Stimulated activated CD4-positive, alpha-beta T cell treated with anti-CD3 and anti-CD28 coated beads, TNF-alpha, amount 100 ng/mL, for 1 hour (primary cell): ENCODE results near the gene TMEM270.
"Not testable (repeated sequence)": the region's sequence is repeated elsewhere in the genome, so short reads cannot be mapped to it uniquely, and the experiment has no call there.

ENCODE experiments used
- DNase-seq, 3 donors: peaks; one replicate each; pipeline ENCODE4 v3.0.0-alpha.2; 2020; ENCODE audit warnings: low read depth in 3 of 3, low spot score in 1 of 3

TMEM270 gene

DNA sequence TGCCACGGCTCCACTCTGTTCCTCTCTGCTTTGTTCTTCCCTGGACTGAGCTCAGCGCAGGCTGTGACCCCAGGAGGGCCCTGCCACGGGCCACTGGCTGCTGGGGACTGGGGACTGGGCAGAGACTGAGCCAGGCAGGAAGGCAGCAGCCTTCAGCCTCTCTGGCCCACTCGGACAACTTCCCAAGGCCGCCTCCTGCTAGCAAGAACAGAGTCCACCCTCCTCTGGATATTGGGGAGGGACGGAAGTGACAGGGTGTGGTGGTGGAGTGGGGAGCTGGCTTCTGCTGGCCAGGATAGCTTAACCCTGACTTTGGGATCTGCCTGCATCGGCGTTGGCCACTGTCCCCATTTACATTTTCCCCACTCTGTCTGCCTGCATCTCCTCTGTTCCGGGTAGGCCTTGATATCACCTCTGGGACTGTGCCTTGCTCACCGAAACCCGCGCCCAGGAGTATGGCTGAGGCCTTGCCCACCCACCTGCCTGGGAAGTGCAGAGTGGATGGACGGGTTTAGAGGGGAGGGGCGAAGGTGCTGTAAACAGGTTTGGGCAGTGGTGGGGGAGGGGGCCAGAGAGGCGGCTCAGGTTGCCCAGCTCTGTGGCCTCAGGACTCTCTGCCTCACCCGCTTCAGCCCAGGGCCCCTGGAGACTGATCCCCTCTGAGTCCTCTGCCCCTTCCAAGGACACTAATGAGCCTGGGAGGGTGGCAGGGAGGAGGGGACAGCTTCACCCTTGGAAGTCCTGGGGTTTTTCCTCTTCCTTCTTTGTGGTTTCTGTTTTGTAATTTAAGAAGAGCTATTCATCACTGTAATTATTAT lies 28.9 kb upstream of the TMEM270 start:
- no peak for DNase-seq

DNA sequence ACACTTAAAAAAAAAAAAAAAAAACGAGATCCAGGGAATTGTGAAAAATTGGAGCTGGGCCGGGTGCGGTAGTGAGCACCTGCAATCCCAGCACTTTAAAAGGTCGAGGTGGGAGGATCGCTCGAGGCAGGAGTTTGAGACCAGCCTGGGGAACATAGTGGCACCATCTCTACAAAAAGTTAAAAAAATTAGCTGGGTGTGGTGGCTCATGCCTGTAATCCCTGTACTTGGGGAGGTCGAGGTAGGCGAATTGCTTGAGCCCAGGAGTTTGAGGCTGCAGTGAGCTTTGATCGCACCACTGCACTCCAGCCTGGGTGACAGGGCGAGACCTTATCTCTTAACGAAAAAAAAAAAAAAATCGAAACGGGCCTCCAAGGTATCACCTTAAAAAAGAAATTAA lies 28.2 kb upstream of the TMEM270 start:
- no peak for DNase-seq

DNA sequence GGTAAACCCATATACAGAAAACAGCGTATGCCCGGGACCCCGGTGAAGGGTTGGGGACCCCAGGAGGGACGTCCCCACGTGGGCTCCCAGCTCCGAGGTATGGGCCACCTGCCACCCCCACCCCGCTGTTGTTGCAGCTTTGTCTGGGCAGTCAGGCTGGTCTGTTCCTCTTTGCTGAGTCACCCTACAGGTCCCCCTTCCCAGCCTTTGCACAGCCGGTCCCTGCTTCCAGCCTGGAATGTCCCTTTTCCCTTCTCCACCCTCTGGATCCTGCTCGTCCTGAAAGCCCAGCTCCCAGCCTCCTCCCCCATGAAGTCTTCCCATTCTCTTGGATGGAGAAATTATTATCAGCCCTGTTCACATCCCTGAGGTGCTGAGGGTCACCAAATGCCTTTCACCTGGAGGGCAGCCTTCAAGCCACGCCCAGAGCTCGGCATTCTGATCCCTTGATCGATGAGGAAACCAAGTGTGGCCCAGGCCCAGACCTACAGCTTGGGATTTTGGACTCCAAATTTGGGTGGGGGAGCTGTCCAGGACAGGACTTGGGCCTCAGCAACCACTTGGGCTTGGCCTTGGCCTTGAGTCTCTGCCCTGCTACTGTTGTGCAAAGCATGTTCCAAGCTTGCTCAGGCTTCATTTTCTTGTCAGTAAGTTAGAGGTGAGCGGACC lies 27.6 kb upstream of the TMEM270 start:
- DNase-seq: no peak

DNA sequence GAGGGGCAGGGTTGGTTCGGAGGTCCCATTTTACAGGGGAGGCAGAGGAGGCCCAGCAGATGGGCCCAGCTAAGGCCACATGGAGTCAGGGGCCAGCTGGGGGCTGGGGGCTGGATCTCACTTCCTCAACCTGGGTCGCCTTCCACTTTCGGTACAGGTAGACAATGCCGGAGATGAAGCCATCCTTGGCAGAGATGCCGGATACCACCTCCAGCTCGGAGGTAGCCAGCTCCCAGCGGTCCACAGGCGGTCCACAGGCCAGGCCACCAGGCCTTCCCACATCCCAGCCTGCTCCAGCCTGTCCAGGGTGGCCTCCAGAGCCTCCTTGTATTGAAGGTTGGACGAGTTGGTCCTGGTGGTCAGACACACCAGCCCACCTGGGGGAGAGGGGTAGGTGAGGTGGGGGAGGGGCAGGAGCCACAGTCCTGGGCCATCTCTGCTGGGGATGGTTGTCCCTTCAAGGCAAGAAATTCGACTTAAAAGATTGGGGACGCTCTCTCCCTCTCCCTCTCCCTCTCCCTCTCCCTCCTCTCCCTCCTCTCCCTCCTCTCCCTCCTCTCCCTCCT lies 26.2 kb upstream of the TMEM270 start:
- no peak for DNase-seq

DNA sequence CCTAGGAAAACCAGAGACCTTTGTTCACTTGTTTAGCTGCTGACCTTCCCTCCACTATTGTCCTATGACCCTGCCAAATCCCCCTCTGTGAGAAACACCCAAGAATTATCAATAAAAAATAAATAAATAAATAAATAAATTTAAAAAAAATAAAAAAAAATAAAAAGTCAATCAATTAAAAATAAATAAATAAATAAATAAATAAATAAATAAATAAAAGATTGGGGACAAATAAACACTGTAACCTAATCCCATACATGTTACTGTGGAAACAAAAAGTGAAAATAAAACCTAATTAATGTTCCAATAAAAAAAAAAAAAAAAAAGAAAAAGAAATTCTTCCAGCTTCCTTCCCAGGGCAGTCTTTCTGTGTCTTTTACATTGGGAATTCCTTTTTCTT lies 23.8 kb upstream of the TMEM270 start:
- DNase-seq: not testable (repeated sequence)

DNA sequence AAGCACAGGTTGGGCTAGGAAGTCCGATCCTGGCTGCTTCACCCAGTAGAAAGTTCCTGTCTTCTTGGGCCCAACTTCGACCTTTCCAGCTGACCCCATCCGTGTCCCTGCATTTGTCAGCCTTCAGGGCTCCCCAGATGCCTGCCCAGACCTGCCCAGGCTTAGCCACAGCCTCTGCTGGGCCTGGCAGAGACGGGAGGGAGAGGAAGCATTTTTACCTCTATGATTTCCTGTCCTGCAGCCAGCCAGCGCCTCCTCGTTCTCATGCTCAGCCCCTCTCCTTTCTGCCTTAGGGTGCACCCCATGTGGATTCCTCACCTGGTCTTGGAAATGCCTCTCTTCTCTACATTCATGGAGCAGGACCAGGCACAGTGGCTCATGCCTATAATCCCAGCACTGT lies 22.3 kb upstream of the TMEM270 start:
- DNase-seq: no peak

DNA sequence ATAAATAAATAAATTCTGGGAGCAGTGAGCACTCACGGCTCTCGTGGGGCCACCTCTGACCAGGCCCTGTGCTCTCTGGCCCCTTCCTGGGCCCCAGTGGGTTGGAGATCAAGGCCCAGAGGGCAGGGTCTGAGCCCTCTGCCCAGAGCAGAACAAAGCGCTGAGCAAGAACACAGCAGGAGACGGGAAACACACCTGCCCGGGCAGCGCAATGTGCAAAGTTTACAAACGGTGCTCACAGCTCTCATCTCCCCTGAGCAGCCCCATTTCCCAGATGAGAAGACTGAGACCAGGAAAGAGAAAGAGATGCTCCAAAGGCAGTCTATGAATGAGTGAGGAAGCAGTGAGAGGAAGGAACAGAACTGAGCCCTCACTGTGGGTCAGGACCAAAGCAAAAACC lies 21.7 kb upstream of the TMEM270 start:
- no peak for DNase-seq

DNA sequence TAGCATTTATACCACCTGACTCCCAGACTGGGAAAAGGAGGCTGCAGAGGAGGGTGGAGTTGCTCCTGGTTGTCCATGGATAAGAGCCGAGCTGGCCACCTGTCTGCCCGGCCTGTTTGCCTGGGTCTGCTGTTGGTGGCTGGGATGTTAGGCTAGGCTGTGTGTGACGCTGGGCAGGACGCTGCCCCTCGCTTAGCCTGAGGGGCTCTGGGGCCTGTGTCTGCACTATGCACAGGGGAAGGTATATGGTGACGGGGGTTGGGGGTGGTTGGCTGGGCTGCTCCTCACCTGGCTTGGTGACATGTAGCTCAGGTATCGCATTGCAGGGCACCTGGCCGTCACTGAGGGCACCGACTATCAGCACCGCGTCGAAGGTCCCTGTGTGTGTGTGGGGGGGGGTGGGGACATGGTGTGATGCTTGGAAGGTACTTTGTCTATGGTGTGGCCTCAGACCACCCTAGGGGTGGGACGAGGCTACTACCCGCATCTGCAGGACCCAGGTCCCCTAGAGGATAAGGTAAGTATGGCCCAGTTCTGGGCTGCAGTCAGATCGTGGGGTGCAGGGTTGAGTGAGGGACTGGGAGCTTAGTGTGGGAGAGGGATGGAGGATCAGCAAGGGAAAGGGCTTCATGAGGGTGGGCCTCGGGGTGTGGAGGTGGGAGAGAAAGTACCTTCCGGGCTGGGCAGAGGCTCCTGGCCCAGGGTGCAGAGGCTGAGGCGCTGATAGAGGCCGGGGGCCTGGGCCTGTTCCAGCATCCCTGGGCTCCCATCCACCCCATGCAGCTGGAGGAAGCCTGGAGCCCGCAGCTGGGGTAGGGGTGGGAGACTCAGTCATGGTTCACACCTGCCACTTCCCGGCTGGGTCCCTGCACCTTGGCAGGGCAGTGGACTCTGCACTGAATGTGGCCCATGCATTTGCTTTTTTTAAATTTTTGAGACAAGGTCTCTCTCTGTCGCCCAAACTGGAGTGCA lies 20.9 kb upstream of the TMEM270 start:
- no peak for DNase-seq

DNA sequence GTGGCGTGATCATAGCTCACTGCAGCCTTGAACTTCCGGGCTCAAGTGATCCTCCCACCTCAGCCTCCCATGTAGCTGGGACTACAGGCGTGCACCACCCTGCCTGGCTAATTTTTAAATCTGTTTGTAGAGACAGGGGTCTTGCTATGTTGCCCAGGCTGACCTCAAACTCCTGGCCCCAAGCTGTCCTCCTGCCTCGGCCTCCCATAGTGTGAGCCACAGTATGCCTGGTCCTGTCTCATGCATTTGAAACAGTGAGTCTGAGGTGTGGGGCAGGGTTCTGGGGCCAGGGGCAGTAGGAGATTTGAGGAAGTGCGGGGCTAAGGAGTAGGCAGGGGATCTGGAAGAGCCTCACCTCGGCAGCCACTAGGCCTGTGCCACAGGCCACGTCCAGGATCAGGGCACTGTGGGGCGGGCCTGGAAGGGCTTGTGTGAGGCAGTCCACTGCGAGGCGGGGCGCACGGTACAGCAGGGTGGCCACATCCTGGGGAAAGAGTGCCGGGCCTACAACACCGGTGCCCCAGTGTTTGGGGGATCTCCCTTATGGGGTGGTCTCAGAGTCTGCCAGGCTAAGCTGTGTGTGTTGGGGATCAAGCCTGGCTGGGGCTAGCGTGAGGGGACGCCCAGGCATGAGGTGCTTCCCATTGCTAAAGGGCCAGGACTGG lies 20.1 kb upstream of the TMEM270 start:
- no peak for DNase-seq

DNA sequence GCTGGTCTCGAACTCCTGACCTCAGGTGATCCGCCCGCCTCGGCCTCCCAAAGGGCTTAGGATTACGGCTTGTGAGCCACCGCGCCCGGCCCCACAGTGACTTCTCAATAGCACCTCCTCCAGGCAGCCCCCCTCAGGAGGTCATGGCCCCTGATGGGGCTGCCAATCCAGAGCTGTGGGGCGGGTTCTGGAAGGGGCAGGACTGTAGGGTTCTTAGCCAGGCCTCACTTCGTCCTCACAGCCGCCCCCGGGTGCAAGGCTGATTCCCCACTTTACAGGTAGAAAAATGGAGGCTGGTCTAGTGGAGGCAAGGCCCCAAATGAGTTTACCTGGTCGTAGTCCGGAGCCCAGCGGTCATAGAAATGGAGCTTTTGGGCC lies 19.3 kb upstream of the TMEM270 start:
- no peak for DNase-seq

DNA sequence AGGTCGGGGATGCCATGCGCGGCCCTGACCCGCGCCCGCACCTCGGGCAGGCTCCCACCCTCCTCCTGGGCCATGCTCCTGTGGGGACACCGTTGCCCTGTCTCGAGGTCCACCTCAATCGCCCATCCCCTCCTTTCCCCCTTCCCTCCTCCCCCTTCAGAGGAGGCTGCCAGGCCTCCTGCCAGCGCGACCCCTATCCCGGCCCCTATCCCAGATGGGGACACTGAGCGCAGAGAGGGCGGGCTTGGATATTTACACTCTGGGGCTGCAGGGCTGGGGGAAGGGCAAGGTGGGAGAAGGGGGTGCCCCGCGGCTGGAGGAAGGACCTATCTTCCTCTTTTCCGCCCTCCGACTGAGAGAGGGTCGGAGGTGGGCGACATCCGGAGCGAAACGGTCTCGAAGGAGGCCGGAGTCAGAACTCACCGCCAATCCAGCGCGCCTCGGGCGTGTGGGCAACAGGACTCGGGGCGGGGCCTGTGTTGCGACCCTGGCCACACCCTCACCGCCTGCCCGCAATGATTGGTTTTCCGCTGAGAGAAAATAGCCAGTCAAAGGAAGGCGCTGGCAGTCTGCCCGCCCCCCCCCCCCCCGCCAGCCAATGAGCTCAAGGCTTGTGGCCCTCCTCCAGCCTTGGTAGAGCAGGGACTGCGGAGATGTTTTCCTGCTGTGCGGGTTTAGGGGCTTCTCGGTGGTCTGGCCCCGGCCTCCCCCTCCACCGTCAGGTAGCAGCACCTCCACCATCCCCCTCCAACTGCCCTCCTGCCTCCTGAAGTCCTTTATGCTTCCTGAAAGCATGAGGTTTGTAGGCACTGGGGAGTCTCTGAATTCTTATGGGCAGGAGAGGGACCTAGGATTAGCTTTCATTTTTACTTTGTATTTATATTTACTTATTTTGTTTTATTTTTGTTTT lies 18.6 kb upstream of the TMEM270 start, which contains the start of gene METTL27:
TSS of gene METTL27 (minus strand) at position 450 of the 910 bp plus-strand sequence. CDS start at position 74, 376 bp downstream.
- peak; percentile 69 to 79 (median 77) for DNase-seq

DNA sequence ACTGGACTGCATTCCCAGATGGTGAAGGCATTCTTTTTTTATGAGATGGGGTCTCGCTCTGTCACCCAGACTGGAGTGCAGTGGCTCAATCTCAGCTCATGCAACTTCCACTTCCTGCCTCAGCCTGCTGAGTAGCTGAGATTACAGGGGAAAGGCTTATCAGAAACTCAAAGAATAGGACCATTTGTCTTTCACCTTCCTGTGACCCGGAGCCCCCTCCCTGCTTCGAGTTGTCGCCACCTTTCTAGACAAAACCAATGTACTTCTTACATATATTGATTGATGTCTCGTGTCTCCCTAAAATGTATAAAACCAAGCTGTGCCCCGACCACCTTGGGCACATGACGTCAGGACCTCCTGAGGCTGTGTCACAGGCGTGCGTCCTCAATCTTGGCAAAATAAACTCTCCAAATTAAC lies 16.8 kb upstream of the TMEM270 start:
- no peak for DNase-seq

DNA sequence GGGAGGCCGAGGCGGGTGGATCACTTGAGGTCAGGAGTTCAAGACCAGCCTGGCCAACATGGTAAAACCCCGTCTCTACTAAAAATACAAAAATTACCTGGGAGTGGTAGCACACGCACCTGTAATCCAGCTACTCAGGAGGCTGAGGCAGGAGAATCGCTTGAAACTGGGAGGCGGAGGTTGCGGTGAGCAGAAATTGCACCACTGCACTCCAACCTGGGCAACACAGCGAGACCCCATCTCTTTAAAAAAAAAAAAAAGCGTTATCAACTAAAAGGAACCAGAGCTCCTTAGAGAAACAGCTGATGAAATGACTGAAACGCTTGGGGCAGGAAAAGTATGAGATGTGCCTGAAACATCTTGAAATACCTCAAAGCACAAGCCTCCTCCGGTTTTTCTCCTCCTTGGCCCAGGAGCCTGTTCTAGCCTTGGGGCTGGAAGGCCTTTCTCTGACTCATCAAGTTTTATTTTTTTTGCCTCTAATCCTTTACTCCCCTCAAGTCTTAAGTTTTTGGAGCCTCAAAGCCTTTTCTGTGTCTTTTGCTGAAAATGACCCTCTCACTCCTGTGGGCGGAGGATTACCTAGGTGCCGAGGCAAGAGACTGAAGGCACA lies 16.0 kb upstream of the TMEM270 start:
- no peak for DNase-seq

DNA sequence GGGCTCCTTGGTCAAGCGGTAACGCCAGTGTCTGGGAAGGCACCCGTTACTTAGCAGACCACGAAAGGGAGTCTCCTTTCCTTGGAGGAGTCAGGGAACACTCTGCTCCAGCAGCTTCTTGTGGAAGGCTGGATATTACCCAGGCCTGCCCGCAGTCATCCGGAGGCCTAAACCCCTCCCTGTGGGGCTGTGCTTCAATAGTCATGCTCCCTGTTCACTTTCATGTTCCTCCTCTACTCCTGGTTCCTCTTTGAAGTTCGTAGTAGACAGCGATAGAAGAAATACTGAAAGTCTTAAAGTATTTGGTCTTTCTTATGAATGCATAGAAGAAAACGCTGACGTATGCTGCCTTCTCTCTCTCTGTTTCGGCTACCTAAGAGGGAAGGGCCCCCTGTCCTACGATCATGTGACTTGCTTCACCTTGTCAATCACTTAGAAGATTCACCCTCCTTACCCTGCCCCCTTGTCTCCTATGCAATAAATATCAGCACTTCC lies 15.2 kb upstream of the TMEM270 start:
- not testable (repeated sequence) for DNase-seq

DNA sequence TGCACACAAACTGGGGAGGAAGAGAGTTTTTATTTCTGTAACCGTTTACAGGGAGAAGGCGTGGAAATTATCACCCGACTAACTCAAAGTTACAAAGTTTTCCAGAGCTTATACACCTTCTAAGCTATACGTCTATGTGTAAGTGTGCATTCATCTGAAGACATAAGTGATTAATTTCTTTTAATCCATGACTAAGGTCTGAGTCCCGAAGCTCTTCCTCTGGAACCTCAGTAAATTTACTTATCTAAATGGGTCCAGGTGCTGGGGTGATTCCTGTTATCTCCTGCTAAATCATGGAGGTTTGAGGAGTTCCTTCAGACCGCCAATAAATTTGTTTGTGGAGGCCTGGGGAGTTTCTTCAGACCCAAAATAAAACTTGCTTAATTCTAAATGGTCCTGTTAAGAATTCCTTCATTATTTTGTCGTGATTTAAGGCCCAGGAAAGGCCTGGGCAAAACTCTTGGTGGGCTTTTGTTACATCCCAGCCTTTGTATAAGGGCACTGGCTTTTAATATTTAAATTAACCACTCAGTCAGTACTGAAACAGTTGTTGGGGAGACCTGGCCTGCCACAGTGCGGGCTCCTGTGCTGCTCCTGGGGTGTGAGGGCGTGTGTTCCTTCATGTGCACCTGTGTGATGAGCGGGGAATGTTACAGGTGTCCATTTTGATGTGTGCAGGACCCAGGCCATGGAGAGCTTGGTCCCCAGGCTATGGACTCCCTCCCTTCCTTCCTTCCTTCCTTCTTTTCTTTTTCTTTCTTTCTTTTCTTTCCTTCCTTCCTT lies 12.8 kb upstream of the TMEM270 start:
- DNase-seq: no peak

DNA sequence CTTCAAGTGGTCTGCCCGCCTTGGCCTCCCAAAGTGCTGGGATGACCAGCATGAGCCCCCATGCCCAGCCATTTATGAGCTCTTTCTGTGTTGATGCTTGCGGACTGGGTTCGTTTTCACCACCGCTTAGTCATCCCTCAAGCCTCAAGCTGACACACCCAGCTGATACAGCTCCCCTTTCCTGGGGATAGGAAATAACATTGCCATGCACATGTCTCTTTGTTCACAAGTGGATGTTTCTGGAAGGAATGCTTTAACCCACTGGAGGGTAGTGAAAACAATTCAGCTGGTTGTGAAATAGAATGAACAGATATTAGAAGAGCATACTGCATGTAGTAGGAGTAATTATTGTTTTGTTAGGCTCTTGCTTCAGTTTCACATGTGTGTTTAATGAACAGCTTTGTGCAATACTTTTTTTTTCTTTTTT lies 10.2 kb upstream of the TMEM270 start:
- DNase-seq: no peak

DNA sequence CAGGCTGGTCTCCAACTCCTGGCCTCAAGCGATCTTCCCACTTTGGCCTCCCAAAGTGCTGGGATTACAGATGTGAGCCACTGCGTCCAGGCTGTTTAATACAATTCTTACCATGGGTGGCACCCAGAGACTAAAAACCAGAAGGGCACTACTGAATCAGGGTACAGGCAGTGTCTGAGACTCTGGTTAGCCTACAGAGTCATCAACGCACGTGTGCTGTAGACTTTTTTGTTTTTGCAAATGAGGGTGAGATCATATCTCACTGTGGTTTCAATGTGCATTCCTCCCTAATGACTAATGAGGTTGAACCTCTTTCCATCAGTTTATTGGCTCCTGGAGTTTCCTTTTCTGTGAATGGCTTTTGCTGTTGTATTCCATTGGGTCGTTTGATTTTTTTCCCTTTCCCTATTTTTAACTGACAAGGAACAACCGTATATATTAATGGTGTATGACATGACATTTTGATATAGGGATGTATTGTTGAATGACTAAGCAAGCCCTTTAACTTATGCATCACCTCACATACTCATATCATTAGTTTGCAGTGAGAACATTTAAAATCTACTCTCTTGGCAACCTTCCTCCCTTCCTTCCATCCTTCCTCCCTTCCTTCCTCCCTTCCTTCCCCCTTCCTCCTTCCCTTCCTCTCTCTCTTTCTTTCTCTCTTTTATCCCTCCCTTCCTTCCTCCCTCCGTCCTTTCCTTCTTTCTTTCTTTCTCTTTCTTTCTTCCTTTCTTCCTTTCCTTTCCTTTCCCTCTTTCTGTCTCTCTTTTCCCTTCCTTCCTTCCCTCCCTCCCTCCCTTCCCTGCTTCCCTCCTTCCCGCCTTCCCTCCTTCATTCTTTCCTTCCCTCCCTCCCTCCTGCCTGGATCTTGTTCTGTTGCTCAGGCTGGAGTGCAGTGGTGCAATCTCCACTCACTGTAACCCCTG lies 9.3 kb upstream of the TMEM270 start:
- no peak for DNase-seq
